Adrenal gland (tissue), 5 donors: ENCODE results near the gene RNASEH1.

ENCODE experiments used
- CTCF ChIP-seq, 6 experiments: fragments of 450-650 bp in 4 of 6; fragments of 200-600 bp in 2 of 6; sonication (generic) in 1 of 6; IDR thresholded peaks; 1 replicate in 5 of 6; 2 replicates in 1 of 6; pipeline versions ENCODE4 v1.5.1 to v1.8.0; 2016 to 2021; ENCODE audit warnings: antibody characterized with exemption in 6 of 6, mild to moderate bottlenecking in 2 of 6, moderate library complexity in 1 of 6
- POLR2A ChIP-seq, 2 donors: fragments of 450-650 bp; IDR thresholded peaks; one replicate each; pipeline ENCODE4 v1.6.1; 2017; ENCODE audit warnings: antibody characterized with exemption in 2 of 2, mild to moderate bottlenecking in 2 of 2, moderate library complexity in 1 of 2
- donor health status: DM: no; HTN: no; CAD: no.

- TF ChIP-seq POLR2A (IDR thresholded peaks at IDR 0.05): no peak
- TF ChIP-seq CTCF (IDR thresholded peaks at IDR 0.05): no peak
Observed at GRCh38 chr2:3533836-3534235, 24.3 kb downstream of the RNASEH1 start.
